Measurements from ENCODE around the gene ECI1.

- TF ChIP-seq, protein P1, sequence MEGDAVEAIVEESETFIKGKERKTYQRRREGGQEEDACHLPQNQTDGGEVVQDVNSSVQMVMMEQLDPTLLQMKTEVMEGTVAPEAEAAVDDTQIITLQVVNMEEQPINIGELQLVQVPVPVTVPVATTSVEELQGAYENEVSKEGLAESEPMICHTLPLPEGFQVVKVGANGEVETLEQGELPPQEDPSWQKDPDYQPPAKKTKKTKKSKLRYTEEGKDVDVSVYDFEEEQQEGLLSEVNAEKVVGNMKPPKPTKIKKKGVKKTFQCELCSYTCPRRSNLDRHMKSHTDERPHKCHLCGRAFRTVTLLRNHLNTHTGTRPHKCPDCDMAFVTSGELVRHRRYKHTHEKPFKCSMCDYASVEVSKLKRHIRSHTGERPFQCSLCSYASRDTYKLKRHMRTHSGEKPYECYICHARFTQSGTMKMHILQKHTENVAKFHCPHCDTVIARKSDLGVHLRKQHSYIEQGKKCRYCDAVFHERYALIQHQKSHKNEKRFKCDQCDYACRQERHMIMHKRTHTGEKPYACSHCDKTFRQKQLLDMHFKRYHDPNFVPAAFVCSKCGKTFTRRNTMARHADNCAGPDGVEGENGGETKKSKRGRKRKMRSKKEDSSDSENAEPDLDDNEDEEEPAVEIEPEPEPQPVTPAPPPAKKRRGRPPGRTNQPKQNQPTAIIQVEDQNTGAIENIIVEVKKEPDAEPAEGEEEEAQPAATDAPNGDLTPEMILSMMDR (IDR thresholded peaks at IDR 0.05): no peak
- no peak for TF ChIP-seq POLR2A (IDR thresholded peaks at IDR 0.05)
These were observed 22.1 kb upstream of the ECI1 start for GRCh38 chr16:2273484-2273883.
